HepG2 (cell line): ENCODE data around the gene TFDP2. TPM values are rescaled to one million over a fixed set of nuclear protein-coding genes. Genes with fewer than 3 reads are reported as not detected.

Source experiments
- BCL3 ChIP-seq: sonication (generic); formaldehyde crosslinking; IDR thresholded peaks from 2 replicates; pipeline ENCODE4 v1.5.1; 2020; ENCODE audit warnings: mild to moderate bottlenecking, missing genetic modification reagents, moderate library complexity
- FOXM1 ChIP-seq: sonication (generic); formaldehyde crosslinking; IDR thresholded peaks from 2 replicates; pipeline ENCODE4 v1.5.0; 2020; ENCODE audit warnings: missing genetic modification reagents
- GPBP1L1 ChIP-seq: sonication (generic); formaldehyde crosslinking; IDR thresholded peaks from 2 replicates; pipeline ENCODE4 v1.5.0; 2020; ENCODE audit warnings: mild to moderate bottlenecking, missing genetic modification reagents
- KLF13 ChIP-seq: sonication (generic); formaldehyde crosslinking; IDR thresholded peaks from 2 replicates; pipeline ENCODE4 v1.4.0; 2020; ENCODE audit warnings: mild to moderate bottlenecking, missing genetic modification reagents
- NCOR1 ChIP-seq: fragments of 200-600 bp; sonication (generic); IDR thresholded peaks from 2 replicates; pipeline ENCODE4 v1.7.0; 2017; ENCODE audit warnings: antibody characterized with exemption, low read length, borderline replicate concordance
- NFKB2 ChIP-seq: sonication (generic); formaldehyde crosslinking; IDR thresholded peaks from 2 replicates; pipeline ENCODE4 v1.4.0; 2020; ENCODE audit warnings: missing genetic modification reagents, borderline replicate concordance
- PRDM15 ChIP-seq: sonication (generic); formaldehyde crosslinking; IDR thresholded peaks from 2 replicates; pipeline ENCODE4 v1.4.0; 2020; ENCODE audit warnings: missing genetic modification reagents
- SOX6 ChIP-seq, 2 experiments: fragments of 450-650 bp in 1 of 2; sonication (generic) in 1 of 2; formaldehyde crosslinking in 1 of 2; IDR thresholded peaks; 2 replicates each; pipeline versions ENCODE4 v1.4.0 to v1.6.1; 2017 to 2020; ENCODE audit warnings: antibody characterized with exemption in 1 of 2, mild to moderate bottlenecking in 1 of 2, missing genetic modification reagents in 1 of 2
- YEATS4 ChIP-seq: sonication (generic); formaldehyde crosslinking; IDR thresholded peaks from 2 replicates; pipeline ENCODE4 v1.4.0; 2020; ENCODE audit warnings: missing genetic modification reagents, borderline replicate concordance
- ZFY ChIP-seq: sonication (generic); formaldehyde crosslinking; IDR thresholded peaks from 2 replicates; pipeline ENCODE4 v1.4.0; 2020; ENCODE audit warnings: missing genetic modification reagents
- ZNF446 ChIP-seq: sonication (generic); formaldehyde crosslinking; IDR thresholded peaks from 2 replicates; pipeline ENCODE4 v1.5.0; 2020; ENCODE audit warnings: mild to moderate bottlenecking, missing genetic modification reagents
- ZNF503 ChIP-seq: sonication (generic); formaldehyde crosslinking; IDR thresholded peaks from 2 replicates; pipeline ENCODE4 v1.4.0; 2020; ENCODE audit warnings: missing genetic modification reagents
- ZNF562 ChIP-seq: sonication (generic); formaldehyde crosslinking; IDR thresholded peaks from 2 replicates; pipeline ENCODE4 v1.8.0; 2022; ENCODE audit warnings: missing genetic modification reagents, borderline replicate concordance
- ZNF782 ChIP-seq: sonication (generic); formaldehyde crosslinking; IDR thresholded peaks from 2 replicates; pipeline ENCODE4 v1.4.0; 2020; ENCODE audit warnings: missing genetic modification reagents, mild to moderate bottlenecking, borderline replicate concordance
- ZNF784 ChIP-seq: sonication (generic); formaldehyde crosslinking; IDR thresholded peaks from 2 replicates; pipeline ENCODE4 v1.5.1; 2020; ENCODE audit warnings: missing genetic modification reagents, mild to moderate bottlenecking, borderline replicate concordance
- polyA plus RNA-seq, 8 experiments: library from polyadenylated mRNA; depleted of rRNA in 3 of 8; stranded (reverse) in 7 of 8; unstranded in 1 of 8; fragments of >200 nt; fragmentation: Illumina TruSeq in 4 of 8; extraction: Trizol in 4 of 8; gene quantifications; 2 replicates each; pipeline versions ENCODE4 v1.2.1 to v1.2.3, GENCODE V29; 2011 to 2016; ENCODE audit warnings: low read depth in 4 of 8, missing spikeins in 1 of 8, mixed read lengths in 1 of 8; ENCODE audit not compliant: insufficient read depth in 1 of 8
- total RNA-seq, 5 experiments: library from RNA; depleted of rRNA; stranded (reverse); fragments of >200 nt; fragmentation: Illumina TruSeq; extraction: Trizol; gene quantifications; 2 replicates each; pipeline ENCODE4 v1.2.3, GENCODE V29; 2016; ENCODE audit warnings: low read depth in 1 of 5

The TFDP2 gene
- total and polyA plus RNA-seq, 2 of the 13 experiments (the other 11 are each of a cell fraction or from before 2014, with no cell fraction given): 17.9 to 37.4 TPM

- TF ChIP-seq ZNF784 (CRISPR knock-in tag) (0 out of 2 replicates have a peak, but pooled peaks have one; percentile 49), SOX6 (IDR thresholded peaks at IDR 0.05) (no peak), SOX6 (CRISPR knock-in tag; IDR thresholded peaks at IDR 0.05) (no peak), FOXM1 (CRISPR knock-in tag) (no peak), ZNF503 (CRISPR knock-in tag) (no peak), NFKB2 (CRISPR knock-in tag) (0 out of 2 replicates have a peak, but pooled peaks have one; percentile 44), NCOR1 (peak; percentile 43; the same call in 1 of the 2 replicates), GPBP1L1 (CRISPR knock-in tag) (no peak), ZNF782 (CRISPR knock-in tag) (peak; percentile 94), ZFY (peak; percentile 85), BCL3 (CRISPR knock-in tag) (peak; percentile 73), KLF13 (no peak), PRDM15 (CRISPR knock-in tag) (peak; percentile 45; the same call in 1 of the 2 replicates), ZNF446 (peak; percentile 91; the same call in 1 of the 2 replicates), YEATS4 (peak; percentile 80; the same call in 1 of the 2 replicates), ZNF562 (CRISPR knock-in tag) (no peak)
Measured at GRCh38 chr3:142148792-142149672, at the start of gene TFDP2 (continued).
